Endodermal cell (in vitro differentiated cells): ENCODE results near the gene TESPA1. TPM values are rescaled to one million over a fixed set of nuclear protein-coding genes. Genes with fewer than 3 reads are reported as not detected.

ENCODE experiments used
- DNase-seq: peaks from one replicate; pipeline ENCODE4 v3.0.0-alpha.2; 2017
- H3K27ac ChIP-seq: 2 replicates; pipeline ENCODE4 v1.5.1; 2013; ENCODE audit warnings: mild to moderate bottlenecking, low read depth, low read length, moderate library complexity
- H3K27me3 ChIP-seq: 2 replicates; pipeline ENCODE4 v1.6.1; 2013; ENCODE audit warnings: mild to moderate bottlenecking, low read length, moderate library complexity; ENCODE audit not compliant: insufficient read depth, control insufficient read depth, poor library complexity, severe bottlenecking
- H3K36me3 ChIP-seq: 2 replicates; pipeline ENCODE4 v1.7.0; 2013; ENCODE audit warnings: mild to moderate bottlenecking, low read length, moderate library complexity; ENCODE audit not compliant: control insufficient read depth, insufficient read depth
- H3K4me1 ChIP-seq: one replicate; pipeline ENCODE4 v1.7.0; 2013; ENCODE audit warnings: low read length; ENCODE audit not compliant: control insufficient read depth, insufficient read depth
- H3K4me3 ChIP-seq: 2 replicates; pipeline ENCODE4 v1.5.1; 2013; ENCODE audit warnings: mild to moderate bottlenecking, low read length, moderate library complexity
- H3K9ac ChIP-seq: 2 replicates; pipeline ENCODE4 v1.6.1; 2013; ENCODE audit warnings: mild to moderate bottlenecking, low read length, moderate library complexity; ENCODE audit not compliant: poor library complexity, severe bottlenecking; ENCODE audit errors: extremely low read depth
- H3K9me3 ChIP-seq: 2 replicates; pipeline ENCODE4 v1.6.1; 2013; ENCODE audit warnings: mild to moderate bottlenecking, low read length, moderate library complexity; ENCODE audit not compliant: control insufficient read depth
- H3K27ac Mint-ChIP-seq: 2 replicates; pipeline ENCODE4 v1.8.0; 2020; ENCODE audit warnings: mixed read lengths
- H3K27me3 Mint-ChIP-seq: 2 replicates; pipeline ENCODE4 v1.8.0; 2021; ENCODE audit warnings: mild to moderate bottlenecking, mixed read lengths; ENCODE audit not compliant: insufficient read depth
- H3K36me3 Mint-ChIP-seq: 2 replicates; pipeline ENCODE4 v1.8.0; 2020; ENCODE audit warnings: low read depth, mixed read lengths
- H3K4me1 Mint-ChIP-seq: 2 replicates; pipeline ENCODE4 v1.8.0; 2020; ENCODE audit warnings: mixed read lengths
- H3K4me3 Mint-ChIP-seq: 2 replicates; pipeline ENCODE4 v1.8.0; 2020; ENCODE audit warnings: mild to moderate bottlenecking, moderate library complexity, mixed read lengths
- H3K9me3 Mint-ChIP-seq: 2 replicates; pipeline ENCODE4 v1.8.0; 2020; ENCODE audit warnings: mild to moderate bottlenecking, mixed read lengths
- WGBS, 2 experiments: methylation state at CpG; one replicate each; pipeline versions ENCODE4 v1.1.5 to v1.1.7; 2013; ENCODE audit warnings: missing lambda C conversion rate in 2 of 2, mixed read lengths in 1 of 2; ENCODE audit not compliant: insufficient coverage in 1 of 2, insufficient read length in 1 of 2; 5-methylcytosine and 5-hydroxymethylcytosine counted together
- total RNA-seq, 2 donors: library from RNA; stranded (reverse); fragmentation: NEBNext Ultra II Directional in 1 of 2; extraction: Animal tissue kit (Norgen Biotek cat#: 25700) in 1 of 2; gene quantifications; 2 replicates in 1 of 2; 3 replicates in 1 of 2; pipeline ENCODE4 v1.2.1, GENCODE V29; 2021
- TF ChIP-seq, protein P1 (sequence below): fragments of 200-600 bp; sonication (generic); conservative IDR thresholded peaks from 2 replicates; pipeline ENCODE4 v1.5.0; 2021; ENCODE audit warnings: antibody characterized with exemption, mild to moderate bottlenecking

Gene TESPA1
- total RNA-seq, 2 donors from 2014 or later: not detected

DNA sequence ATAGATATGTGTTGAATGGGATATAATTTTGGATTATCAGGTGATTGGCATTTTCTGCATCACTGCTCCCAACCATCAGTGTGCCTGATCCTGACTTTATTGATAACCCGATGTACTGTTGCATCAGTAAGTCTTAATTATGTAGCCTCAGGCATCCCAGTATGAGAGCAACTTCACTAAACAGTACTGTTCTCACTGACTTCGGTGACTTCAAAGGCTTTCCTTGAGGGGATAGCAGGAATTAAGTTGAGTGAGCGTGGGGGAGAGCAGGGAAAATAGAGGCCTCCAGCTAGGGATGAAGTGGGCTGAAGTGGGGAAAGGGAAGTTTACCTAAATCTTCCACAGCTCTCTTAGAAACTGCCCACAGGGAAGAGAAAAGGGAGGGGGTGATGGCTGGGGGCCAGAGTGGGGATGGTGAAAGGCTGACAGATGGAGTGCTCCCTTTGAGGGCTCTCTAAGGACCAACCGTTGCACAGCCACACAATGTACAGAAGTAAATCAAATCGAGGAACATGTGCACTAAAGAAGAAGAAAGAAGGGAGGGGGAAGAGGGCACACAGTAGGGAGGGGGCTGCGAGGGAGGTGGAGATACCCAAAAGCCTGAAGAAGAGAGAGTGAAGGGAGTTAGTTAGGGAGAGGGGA lies 24.5 kb upstream of the TESPA1 start:
- TF ChIP-seq, protein P1, sequence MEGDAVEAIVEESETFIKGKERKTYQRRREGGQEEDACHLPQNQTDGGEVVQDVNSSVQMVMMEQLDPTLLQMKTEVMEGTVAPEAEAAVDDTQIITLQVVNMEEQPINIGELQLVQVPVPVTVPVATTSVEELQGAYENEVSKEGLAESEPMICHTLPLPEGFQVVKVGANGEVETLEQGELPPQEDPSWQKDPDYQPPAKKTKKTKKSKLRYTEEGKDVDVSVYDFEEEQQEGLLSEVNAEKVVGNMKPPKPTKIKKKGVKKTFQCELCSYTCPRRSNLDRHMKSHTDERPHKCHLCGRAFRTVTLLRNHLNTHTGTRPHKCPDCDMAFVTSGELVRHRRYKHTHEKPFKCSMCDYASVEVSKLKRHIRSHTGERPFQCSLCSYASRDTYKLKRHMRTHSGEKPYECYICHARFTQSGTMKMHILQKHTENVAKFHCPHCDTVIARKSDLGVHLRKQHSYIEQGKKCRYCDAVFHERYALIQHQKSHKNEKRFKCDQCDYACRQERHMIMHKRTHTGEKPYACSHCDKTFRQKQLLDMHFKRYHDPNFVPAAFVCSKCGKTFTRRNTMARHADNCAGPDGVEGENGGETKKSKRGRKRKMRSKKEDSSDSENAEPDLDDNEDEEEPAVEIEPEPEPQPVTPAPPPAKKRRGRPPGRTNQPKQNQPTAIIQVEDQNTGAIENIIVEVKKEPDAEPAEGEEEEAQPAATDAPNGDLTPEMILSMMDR: no peak
- H3K4me3 ChIP-seq: no peak overlapping the region
- peaks cover 12% of the 10 kb centered on the region for H3K9me3 Mint-ChIP-seq

DNA sequence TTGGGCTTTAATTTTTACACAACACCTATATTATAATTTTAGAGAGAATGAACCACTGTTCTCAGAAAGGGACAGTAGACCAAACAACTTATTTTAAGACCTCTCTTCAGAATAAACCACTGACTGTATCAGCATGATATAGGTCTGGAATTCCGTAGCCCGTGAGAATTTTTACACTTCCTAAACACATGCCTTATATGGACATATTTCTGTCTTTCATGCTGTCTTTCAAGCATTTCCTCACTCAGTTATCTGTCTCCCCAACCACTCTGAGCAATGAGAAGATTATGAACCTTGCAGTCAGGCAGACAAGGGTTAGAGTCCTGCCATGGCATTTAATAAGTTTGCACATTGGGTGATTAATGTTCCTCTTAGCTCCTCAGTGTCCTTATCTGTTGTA lies 17.8 kb upstream of the TESPA1 start:
- no peak overlapping the region for H3K4me3 ChIP-seq
- TF ChIP-seq, protein P1: no peak
- H3K36me3 Mint-ChIP-seq: no peaks in the 10 kb centered on the region
- H3K27ac ChIP-seq: no peak overlapping the region
- H3K9ac ChIP-seq: no peak overlapping the region
- H3K36me3 ChIP-seq: no peaks in the 10 kb centered on the region
- no peaks in the 10 kb centered on the region for H3K9me3 ChIP-seq
- no peaks in the 10 kb centered on the region for H3K4me1 ChIP-seq
- H3K27me3 Mint-ChIP-seq: no peaks in the 10 kb centered on the region
- H3K27me3 ChIP-seq: no peaks in the 10 kb centered on the region
- WGBS, 2 experiments: 85 to 87% methylated on average over 2 of the region's 2 CpGs
- no peak for DNase-seq
- no peaks in the 10 kb centered on the region for H3K9me3 Mint-ChIP-seq
- H3K4me3 Mint-ChIP-seq: no peak overlapping the region
- no peak overlapping the region for H3K27ac Mint-ChIP-seq
- H3K4me1 Mint-ChIP-seq: no peaks in the 10 kb centered on the region

More for the DNA sequence above, 24.5 kb upstream of the TESPA1 start:
- no peaks in the 10 kb centered on the region for H3K4me1 Mint-ChIP-seq
- H3K4me1 ChIP-seq: no peaks in the 10 kb centered on the region
- no peak for DNase-seq
- 77 to 81% methylated on average over 3 to 6 of the region's 6 CpGs for WGBS, 2 experiments
- H3K36me3 ChIP-seq: no peaks in the 10 kb centered on the region
- H3K27me3 Mint-ChIP-seq: no peaks in the 10 kb centered on the region
- no peaks in the 10 kb centered on the region for H3K36me3 Mint-ChIP-seq
- no peaks in the 10 kb centered on the region for H3K27me3 ChIP-seq
- H3K9ac ChIP-seq: no peak overlapping the region
- no peak overlapping the region for H3K27ac Mint-ChIP-seq
- H3K9me3 ChIP-seq: peaks cover 8% of the 10 kb centered on the region
- H3K27ac ChIP-seq: peak overlapping the region; percentile 56
- no peak overlapping the region for H3K4me3 Mint-ChIP-seq

DNA sequence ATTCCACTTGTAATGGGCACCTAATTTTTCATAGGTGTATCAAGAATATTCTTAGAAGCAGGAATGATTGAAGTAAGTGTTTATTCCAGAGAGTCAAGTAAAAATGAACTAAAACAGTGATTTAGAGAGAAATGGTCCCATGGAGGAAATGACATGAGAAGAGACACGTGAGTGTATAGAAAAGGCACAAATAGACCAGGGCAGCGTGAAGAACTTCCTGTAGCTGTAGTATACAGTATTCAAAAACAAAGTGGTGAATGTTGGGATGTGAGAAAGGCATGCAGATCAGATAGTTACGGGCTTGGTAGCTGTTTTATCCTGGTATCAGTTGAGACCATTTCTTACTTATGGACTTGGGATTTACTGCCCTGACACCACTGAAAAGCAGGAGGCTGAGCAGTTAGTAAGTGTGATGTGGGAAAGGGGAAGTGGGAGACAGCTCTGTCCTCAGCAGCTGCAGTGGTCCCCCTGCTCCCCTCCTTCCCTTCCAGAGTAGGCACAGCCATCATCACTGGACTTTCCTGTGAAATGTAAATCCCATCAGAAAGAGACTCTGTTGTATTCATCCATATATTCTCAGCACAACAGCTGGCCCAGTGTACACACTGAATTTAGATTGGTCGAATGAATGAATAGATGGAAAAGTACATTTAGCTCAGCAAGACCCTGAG lies 16.8 kb upstream of the TESPA1 start:
- no peaks in the 10 kb centered on the region for H3K4me1 ChIP-seq
- Mint-ChIP-seq H3K27me3 (no peaks in the 10 kb centered on the region), H3K27ac (no peak overlapping the region), H3K4me1 (no peaks in the 10 kb centered on the region), H3K9me3 (no peaks in the 10 kb centered on the region), H3K36me3 (no peaks in the 10 kb centered on the region), H3K4me3 (no peak overlapping the region)
- no peak for DNase-seq
- H3K36me3 ChIP-seq: no peaks in the 10 kb centered on the region
- H3K27ac ChIP-seq: no peak overlapping the region
- no peak overlapping the region for H3K4me3 ChIP-seq
- TF ChIP-seq, protein P1: no peak
- H3K9me3 ChIP-seq: no peaks in the 10 kb centered on the region
- WGBS, 2 experiments: 85 to 95% methylated on average over 4 of the region's 4 CpGs
- no peak overlapping the region for H3K9ac ChIP-seq
- H3K27me3 ChIP-seq: no peaks in the 10 kb centered on the region
